HG03469 (cell line): ENCODE data around the gene EFNA2.

ENCODE experiments used
- ATAC-seq: cut with Tn5 transposase; IDR thresholded peaks from one replicate; pipeline ENCODE4 v1.9.1; 2021; ENCODE audit warnings: mild to moderate bottlenecking, moderate library complexity, moderate number of reproducible peaks; ENCODE audit not compliant: unreplicated experiment

Gene EFNA2

GRCh38 chr19:1271528-1272422 is 13.9 kb upstream of the EFNA2 start:
- ATAC-seq = no peak

GRCh38 chr19:1272423-1273262 is 13.0 kb upstream of the EFNA2 start:
- ATAC-seq = no peak

GRCh38 chr19:1273263-1274041 is 12.2 kb upstream of the EFNA2 start:
- ATAC-seq = no peak

GRCh38 chr19:1274081-1274851 is 11.4 kb upstream of the EFNA2 start:
- ATAC-seq = no peak

- ATAC-seq = no peak
These were observed 10.8 kb upstream of the EFNA2 start for GRCh38 chr19:1274852-1275259.

- ATAC-seq = peak; percentile 53
These were observed 10.3 kb upstream of the EFNA2 start, which contains the start of gene FAM174C for GRCh38 chr19:1275260-1275975. FAM174C (plus strand) TSS chr19:1275530; CDS start chr19:1275550, 20 bp downstream.

GRCh38 chr19:1275976-1276627 is 9.6 kb upstream of the EFNA2 start:
- ATAC-seq = peak; percentile 14

GRCh38 chr19:1276628-1277022 is 9.0 kb upstream of the EFNA2 start:
- no peak for ATAC-seq

GRCh38 chr19:1277061-1277460 is 8.6 kb upstream of the EFNA2 start:
- ATAC-seq = no peak

GRCh38 chr19:1278074-1278473 is 7.6 kb upstream of the EFNA2 start:
- no peak for ATAC-seq

GRCh38 chr19:1278713-1279660 is 6.7 kb upstream of the EFNA2 start:
- no peak for ATAC-seq

GRCh38 chr19:1279782-1280341 is 5.8 kb upstream of the EFNA2 start:
- ATAC-seq = no peak

GRCh38 chr19:1280636-1281568 is 4.8 kb upstream of the EFNA2 start:
- ATAC-seq = no peak

- no peak for ATAC-seq
These were observed 3.9 kb upstream of the EFNA2 start for GRCh38 chr19:1281569-1282287.

GRCh38 chr19:1282588-1283206 is 3.0 kb upstream of the EFNA2 start:
- no peak for ATAC-seq
